GM12864 (cell line): Measurements from ENCODE around the gene KANK4.

ENCODE experiments used
- DNase-seq: peaks from one replicate; pipeline ENCODE4 v3.0.0-alpha.2; 2011; ENCODE audit warnings: low read depth
- H3K4me3 ChIP-seq: 2 replicates; pipeline ENCODE4 v1.5.1; 2011; ENCODE audit warnings: mild to moderate bottlenecking, low read depth, low read length, control low read depth
- TF ChIP-seq, protein P1 (sequence below): IDR thresholded peaks from 2 replicates; pipeline ENCODE4 v1.5.1; 2011; ENCODE audit warnings: low read depth, mild to moderate bottlenecking, moderate library complexity, low read length, control low read depth, inconsistent platforms; ENCODE audit errors: missing control alignments

Gene KANK4

DNA sequence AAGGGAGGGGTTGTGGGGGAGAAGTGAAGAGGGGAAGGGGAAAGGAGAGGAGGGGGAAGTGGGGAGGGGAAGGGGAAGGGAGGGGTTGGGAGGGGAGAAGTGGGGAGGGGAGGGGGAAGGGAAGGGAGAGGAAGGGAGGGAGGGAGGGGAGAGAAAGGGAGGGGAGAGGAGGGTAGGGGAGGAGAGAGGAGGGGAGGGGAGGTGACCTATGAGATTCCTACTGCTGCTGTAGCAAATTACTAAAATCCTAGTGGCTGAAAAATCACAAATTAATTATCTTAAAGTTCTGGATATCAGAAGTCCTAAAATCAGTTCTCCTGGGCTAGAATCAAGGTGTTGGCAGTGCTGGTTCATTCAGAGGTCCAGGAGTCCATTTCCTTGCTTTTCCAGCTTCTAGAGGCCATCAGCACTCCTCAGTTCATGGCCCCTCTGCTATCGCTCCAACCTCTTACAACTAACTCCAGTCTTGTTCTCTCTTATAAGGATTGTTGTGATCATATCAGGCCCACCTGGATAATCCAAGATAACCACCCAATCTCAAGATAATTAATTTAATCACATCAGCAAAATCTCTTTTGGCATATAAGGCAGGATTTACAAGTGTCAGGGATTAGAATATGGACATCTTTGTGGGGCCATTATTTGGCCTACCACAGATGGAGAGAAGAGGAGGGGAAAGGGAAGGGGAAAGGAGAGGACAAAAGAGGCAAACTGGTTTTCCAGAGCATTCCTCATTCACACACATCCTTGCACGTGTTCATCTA, 30.4 kb upstream of the KANK4 start:
- TF ChIP-seq, protein P1, sequence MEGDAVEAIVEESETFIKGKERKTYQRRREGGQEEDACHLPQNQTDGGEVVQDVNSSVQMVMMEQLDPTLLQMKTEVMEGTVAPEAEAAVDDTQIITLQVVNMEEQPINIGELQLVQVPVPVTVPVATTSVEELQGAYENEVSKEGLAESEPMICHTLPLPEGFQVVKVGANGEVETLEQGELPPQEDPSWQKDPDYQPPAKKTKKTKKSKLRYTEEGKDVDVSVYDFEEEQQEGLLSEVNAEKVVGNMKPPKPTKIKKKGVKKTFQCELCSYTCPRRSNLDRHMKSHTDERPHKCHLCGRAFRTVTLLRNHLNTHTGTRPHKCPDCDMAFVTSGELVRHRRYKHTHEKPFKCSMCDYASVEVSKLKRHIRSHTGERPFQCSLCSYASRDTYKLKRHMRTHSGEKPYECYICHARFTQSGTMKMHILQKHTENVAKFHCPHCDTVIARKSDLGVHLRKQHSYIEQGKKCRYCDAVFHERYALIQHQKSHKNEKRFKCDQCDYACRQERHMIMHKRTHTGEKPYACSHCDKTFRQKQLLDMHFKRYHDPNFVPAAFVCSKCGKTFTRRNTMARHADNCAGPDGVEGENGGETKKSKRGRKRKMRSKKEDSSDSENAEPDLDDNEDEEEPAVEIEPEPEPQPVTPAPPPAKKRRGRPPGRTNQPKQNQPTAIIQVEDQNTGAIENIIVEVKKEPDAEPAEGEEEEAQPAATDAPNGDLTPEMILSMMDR: no peak

DNA sequence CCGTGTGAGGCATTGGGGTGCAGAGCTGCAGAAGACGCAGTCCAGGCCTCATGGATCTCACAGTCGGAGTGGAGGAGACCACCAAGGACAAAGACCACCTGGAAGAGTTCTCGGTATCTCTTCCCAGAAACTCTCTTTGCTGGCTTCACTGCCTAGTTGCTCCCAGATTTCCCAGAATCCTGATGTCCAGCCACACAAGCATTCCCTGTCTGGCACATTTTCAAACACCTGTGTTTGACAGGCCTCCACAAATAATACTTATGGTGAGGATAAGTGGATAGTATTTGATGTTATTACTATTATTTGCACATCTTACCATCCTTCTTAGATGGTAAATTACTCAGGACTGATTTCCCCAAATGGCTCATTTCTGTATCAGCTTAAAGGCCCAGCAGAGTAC, 27.7 kb upstream of the KANK4 start:
- TF ChIP-seq, protein P1: no peak
- DNase-seq: no peak

More for the DNA sequence above, 30.4 kb upstream of the KANK4 start:
- no peak for DNase-seq
- H3K4me3 ChIP-seq: no peak overlapping the region

DNA sequence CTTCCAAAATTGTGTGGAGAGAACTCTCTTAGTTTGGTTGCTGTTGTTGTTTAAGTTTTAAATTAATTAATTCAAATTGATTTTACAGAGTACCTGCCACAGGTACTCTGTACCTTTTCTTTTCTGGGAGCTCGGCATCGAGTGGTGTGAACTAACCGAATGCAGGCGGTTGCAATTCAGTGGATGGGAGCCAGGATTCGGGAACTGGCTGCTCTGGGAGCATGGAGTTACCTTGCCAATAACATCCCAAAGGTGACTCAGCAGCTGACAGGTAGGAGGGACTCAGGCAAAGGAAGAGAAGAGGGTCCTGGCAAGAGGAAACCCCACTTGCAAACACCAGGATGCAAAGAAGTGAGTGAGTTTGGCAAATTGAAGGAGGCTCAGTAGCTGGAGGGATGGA, 24.7 kb upstream of the KANK4 start:
- no peak for DNase-seq
- no peak overlapping the region for H3K4me3 ChIP-seq
- TF ChIP-seq, protein P1: no peak

More for the DNA sequence above, 27.7 kb upstream of the KANK4 start:
- H3K4me3 ChIP-seq: no peak overlapping the region

DNA sequence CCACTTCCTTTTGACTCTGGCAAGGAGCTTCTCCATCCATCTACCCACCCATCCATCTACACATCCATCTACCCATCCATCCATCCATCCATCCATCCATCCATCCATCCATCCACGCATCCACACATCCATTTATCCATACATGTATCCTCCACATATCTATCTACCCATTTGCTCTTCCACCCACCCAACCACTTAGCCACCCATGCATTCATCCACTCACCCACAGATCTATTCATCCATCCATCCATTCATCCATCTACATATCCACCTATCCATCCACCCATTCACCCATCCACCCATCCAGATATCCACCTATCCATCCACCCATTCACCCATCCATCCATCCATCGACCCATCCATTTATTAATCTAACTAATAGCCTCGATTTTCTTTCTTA, 23.0 kb upstream of the KANK4 start:
- no peak for DNase-seq
- TF ChIP-seq, protein P1: no peak

DNA sequence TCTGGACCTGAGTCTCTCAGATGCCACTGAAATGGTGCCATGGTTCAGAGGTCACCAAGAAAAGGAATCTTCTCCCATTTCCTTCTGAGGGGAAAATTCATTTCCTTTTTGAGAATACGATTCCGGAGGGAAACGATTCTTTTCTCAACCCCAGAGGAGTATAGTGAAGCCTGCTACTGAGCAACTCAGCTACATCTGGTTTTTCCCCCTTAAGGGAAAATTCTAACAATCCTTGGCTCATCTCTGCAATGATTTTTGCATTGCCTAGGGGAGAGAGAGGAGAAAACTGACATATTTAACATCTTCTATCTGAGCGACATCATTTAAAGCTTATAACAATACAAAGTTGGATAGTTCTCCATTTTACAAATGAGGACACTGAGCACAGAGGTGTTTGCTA, 22.4 kb upstream of the KANK4 start:
- no peak for DNase-seq
- H3K4me3 ChIP-seq: no peak overlapping the region
- TF ChIP-seq, protein P1: no peak

More for the DNA sequence above, 23.0 kb upstream of the KANK4 start:
- no peak overlapping the region for H3K4me3 ChIP-seq

DNA sequence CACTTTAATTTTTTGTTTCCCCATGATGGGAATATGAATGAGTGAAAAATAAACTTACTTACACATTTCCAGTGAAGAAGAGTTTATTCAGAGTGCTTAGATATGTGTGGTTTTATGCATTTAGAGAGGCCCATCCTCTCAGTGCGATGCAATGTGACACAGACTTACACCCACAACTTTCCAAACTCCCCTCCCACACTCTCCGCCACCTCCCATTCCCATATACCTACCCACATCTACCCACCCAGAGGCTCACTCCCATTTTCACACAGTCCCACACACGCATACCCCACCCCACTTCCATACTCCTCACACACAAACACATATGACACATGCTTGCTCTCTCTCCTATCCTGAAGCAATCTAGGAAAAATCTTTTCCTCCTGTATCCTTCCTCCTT, 21.9 kb upstream of the KANK4 start:
- no peak overlapping the region for H3K4me3 ChIP-seq
- TF ChIP-seq, protein P1: no peak
- DNase-seq: no peak
